GM19467 (cell line): Measurements from ENCODE around the gene ANKRD60.

ENCODE experiments used
- ATAC-seq: cut with Tn5 transposase; IDR thresholded peaks from one replicate; pipeline ENCODE4 v1.9.1; 2021; ENCODE audit warnings: mild to moderate bottlenecking, moderate library complexity; ENCODE audit not compliant: unreplicated experiment

The ANKRD60 gene

GRCh38 chr20:58245181-58245891 is 16.9 kb upstream of the ANKRD60 start:
- no peak for ATAC-seq

GRCh38 chr20:58244517-58245030 is 16.1 kb upstream of the ANKRD60 start:
- no peak for ATAC-seq

GRCh38 chr20:58243653-58244410 is 15.4 kb upstream of the ANKRD60 start:
- no peak for ATAC-seq

- ATAC-seq = no peak
These were observed 14.4 kb upstream of the ANKRD60 start for GRCh38 chr20:58242824-58243223.

GRCh38 chr20:58241766-58242465 is 13.5 kb upstream of the ANKRD60 start:
- no peak for ATAC-seq

GRCh38 chr20:58240471-58240870 is 12.0 kb upstream of the ANKRD60 start:
- ATAC-seq = no peak

GRCh38 chr20:58239216-58239615 is 10.8 kb upstream of the ANKRD60 start:
- no peak for ATAC-seq

GRCh38 chr20:58238490-58238889 is 10.0 kb upstream of the ANKRD60 start:
- ATAC-seq = no peak

- ATAC-seq = no peak
These were observed 9.1 kb upstream of the ANKRD60 start for GRCh38 chr20:58237318-58238132.

- peak; percentile 75 for ATAC-seq
These were observed 8.3 kb upstream of the ANKRD60 start for GRCh38 chr20:58236612-58237317.

- no peak for ATAC-seq
These were observed 6.6 kb upstream of the ANKRD60 start for GRCh38 chr20:58235010-58235409.

GRCh38 chr20:58233881-58234528 is 5.6 kb upstream of the ANKRD60 start:
- no peak for ATAC-seq

- ATAC-seq = no peak
These were observed 4.9 kb upstream of the ANKRD60 start for GRCh38 chr20:58233393-58233792.

- ATAC-seq = no peak
These were observed 3.2 kb upstream of the ANKRD60 start for GRCh38 chr20:58231683-58232082.

GRCh38 chr20:58229198-58229798 is 845 bp upstream of the ANKRD60 start:
- ATAC-seq = no peak

- ATAC-seq = no peak
These were observed 360 bp downstream of the ANKRD60 start for GRCh38 chr20:58228103-58228483.

- ATAC-seq = no peak
These were observed 906 bp downstream of the ANKRD60 start for GRCh38 chr20:58227391-58228102.

GRCh38 chr20:58225452-58226200 is 2.8 kb downstream of the ANKRD60 start:
- ATAC-seq = no peak
